HepG2 (cell line): ENCODE results near the gene TMEM62. TPM values are rescaled to one million over a fixed set of nuclear protein-coding genes. Genes with fewer than 3 reads are reported as not detected.
A peak's percentile ranks its signal among the peaks of the same experiment; 100 is the strongest.

ENCODE experiments used
- ATAC-seq: fragments of 200-7000 bp; cut with Tn5 transposase; 3 replicates; pipeline ENCODE4 v1.9.1; 2020; ENCODE audit warnings: mild to moderate bottlenecking, moderate library complexity
- BruUV-seq: library from RNA; stranded (reverse); fragments of 400-500 nt; replicated peaks from 2 replicates; lab custom pipeline; 2021; lab: Mats Ljungman, UMichigan
- CTCF ChIA-PET: fragments of 300-600 bp; formaldehyde crosslinking; extraction: SDS; loops from one replicate; lab custom pipeline; 2021; ENCODE audit warnings: low total read pairs, inconsistent platforms, low intra/inter-chr PET ratio; lab: Yijun Ruan, JAX
- POLR2A ChIA-PET: fragments of 350-600 bp; sonication (Branson Sonifier 250); formaldehyde crosslinking; loops from one replicate; lab custom pipeline; 2020; ENCODE audit warnings: antibody characterized with exemption, inconsistent platforms; lab: Yijun Ruan, JAX
- DNase-seq: peaks from one replicate; pipeline ENCODE4 v3.0.0-alpha.2; 2015; ENCODE audit warnings: low spot score
- FAIRE-seq: peaks from 3 replicates; lab custom pipeline; 2011; peaks lifted over from hg19 to GRCh38; lab: Jason Lieb, UNC
- H2AFZ ChIP-seq: one replicate; pipeline ENCODE4 v1.6.1; 2011; ENCODE audit warnings: low read length, inconsistent platforms
- H3K27ac ChIP-seq: fragments of 300-600 bp; 3 replicates; pipeline ENCODE4 v1.8.0; 2011; ENCODE audit warnings: mixed run types, mild to moderate bottlenecking, mixed read lengths, low read length, inconsistent platforms; ENCODE audit not compliant: insufficient read depth; ENCODE audit errors: extremely low read length
- H3K27me3 ChIP-seq, 2 experiments: fragments of 200-600 bp in 1 of 2; 2 replicates in 1 of 2; 3 replicates in 1 of 2; pipeline versions ENCODE4 v1.6.0 to v1.8.0; 2011; ENCODE audit warnings: low read length in 2 of 2, mild to moderate bottlenecking in 2 of 2, moderate library complexity in 2 of 2, inconsistent platforms in 1 of 2; ENCODE audit not compliant: insufficient read depth in 2 of 2, control insufficient read depth in 1 of 2
- H3K36me3 ChIP-seq, 2 experiments: fragments of 200-600 bp in 1 of 2; replicated peaks in 1 of 2; 2 replicates in 1 of 2; 3 replicates in 1 of 2; pipeline versions ENCODE4 v1.5.1 to v1.8.0; 2011; ENCODE audit warnings: low read length in 2 of 2, inconsistent platforms in 1 of 2; ENCODE audit not compliant: insufficient read depth in 2 of 2, control insufficient read depth in 1 of 2
- H3K4me1 ChIP-seq: 2 replicates; pipeline ENCODE4 v1.5.1; 2012; ENCODE audit warnings: low read length, inconsistent platforms; ENCODE audit not compliant: insufficient read depth
- H3K4me2 ChIP-seq: 2 replicates; pipeline ENCODE4 v1.6.0; 2011; ENCODE audit warnings: low read depth, low read length, inconsistent platforms
- H3K4me3 ChIP-seq, 3 experiments: fragments of 200-600 bp in 1 of 3; sonication (generic), shearing (Covaris generic) in 1 of 3; replicated peaks in 1 of 3; 2 replicates each; pipeline ENCODE4 v1.5.1; 2011 to 2016; ENCODE audit warnings: low read length in 3 of 3, inconsistent platforms in 2 of 3, low read depth in 2 of 3, mild to moderate bottlenecking in 2 of 3, control low read depth in 1 of 3, mixed read lengths in 1 of 3; ENCODE audit not compliant: insufficient read depth in 1 of 3
- H3K79me2 ChIP-seq: one replicate; pipeline ENCODE4 v1.6.1; 2011; ENCODE audit warnings: low read length, inconsistent platforms; ENCODE audit not compliant: insufficient read depth
- H3K9ac ChIP-seq: 2 replicates; pipeline ENCODE4 v1.6.0; 2011; ENCODE audit warnings: mild to moderate bottlenecking, low read depth, low read length, inconsistent platforms; ENCODE audit not compliant: insufficient read depth
- H3K9me3 ChIP-seq: 2 replicates; pipeline ENCODE4 v1.5.1; 2012; ENCODE audit warnings: mild to moderate bottlenecking, low read length
- H4K20me1 ChIP-seq: 2 replicates; pipeline ENCODE4 v1.6.0; 2011; ENCODE audit warnings: inconsistent platforms, mild to moderate bottlenecking, low read length, moderate library complexity; ENCODE audit not compliant: insufficient read depth
- GLI4 ChIP-seq: sonication (generic); formaldehyde crosslinking; IDR thresholded peaks from 2 replicates; pipeline ENCODE4 v1.5.1; 2020; ENCODE audit warnings: missing genetic modification reagents, mild to moderate bottlenecking, moderate library complexity, borderline replicate concordance
- HNRNPK ChIP-seq: fragments of 200-400 bp; formaldehyde crosslinking; IDR thresholded peaks from 2 replicates; pipeline ENCODE4 v1.6.1; 2018; ENCODE audit warnings: low read length, low read depth, moderate library complexity, mild to moderate bottlenecking; ENCODE audit not compliant: poor library complexity, severe bottlenecking
- SETDB1 ChIP-seq: sonication (generic); formaldehyde crosslinking; IDR thresholded peaks from 2 replicates; pipeline ENCODE4 v1.5.1; 2020; ENCODE audit warnings: missing genetic modification reagents, mild to moderate bottlenecking, borderline replicate concordance
- SMC3 ChIP-seq: IDR thresholded peaks from 2 replicates; pipeline ENCODE4 v1.6.1; 2011; ENCODE audit warnings: low read length, improper control_type of control experiment
- SMYD3 ChIP-seq: sonication (generic); formaldehyde crosslinking; IDR thresholded peaks from 2 replicates; pipeline ENCODE4 v1.8.1; 2023; ENCODE audit warnings: mild to moderate bottlenecking, missing genetic modification reagents
- ZNF629 ChIP-seq: sonication (generic); formaldehyde crosslinking; conservative IDR thresholded peaks from 2 replicates; pipeline ENCODE4 v1.5.0; 2020; ENCODE audit warnings: missing genetic modification reagents
- ZNF652 ChIP-seq: IDR thresholded peaks from 2 replicates; pipeline ENCODE4 v1.6.1; 2016; ENCODE audit warnings: low read depth, borderline replicate concordance
- ZNF7 ChIP-seq: IDR thresholded peaks from 2 replicates; pipeline ENCODE4 v1.6.1; 2016; ENCODE audit warnings: missing biosample characterization, missing genetic modification reagents
- WGBS: methylation state at CpG from one replicate; pipeline ENCODE4 v1.1.6; 2017; ENCODE audit warnings: low lambda C conversion rate; 5-methylcytosine and 5-hydroxymethylcytosine counted together
- in situ Hi-C: cut with HindIII; loops from 2 replicates; pipeline ENCODE4 v1.10.0; 2017; ENCODE audit warnings: low pct_unique_long_range_greater_than_20kb; ENCODE audit not compliant: extremely low pct_ligation_motif_present
- intact Hi-C: fragments of 100-400 bp; cut with micrococcal nuclease; formaldehyde crosslinking; loops from one replicate; pipeline ENCODE4 v1.10.0; 2022; ENCODE audit not compliant: unreplicated experiment
- polyA plus RNA-seq, 8 experiments: library from polyadenylated mRNA; depleted of rRNA in 3 of 8; stranded (reverse) in 7 of 8; unstranded in 1 of 8; fragments of >200 nt; fragmentation: Illumina TruSeq in 4 of 8; extraction: Trizol in 4 of 8; gene quantifications; 2 replicates each; pipeline versions ENCODE4 v1.2.1 to v1.2.3, GENCODE V29; 2011 to 2016; ENCODE audit warnings: low read depth in 4 of 8, missing spikeins in 1 of 8, mixed read lengths in 1 of 8; ENCODE audit not compliant: insufficient read depth in 1 of 8
- total RNA-seq, 5 experiments: library from RNA; depleted of rRNA; stranded (reverse); fragments of >200 nt; fragmentation: Illumina TruSeq; extraction: Trizol; gene quantifications; 2 replicates each; pipeline ENCODE4 v1.2.3, GENCODE V29; 2016; ENCODE audit warnings: low read depth in 1 of 5
- TF ChIP-seq, protein P1 (sequence below): sonication (generic); formaldehyde crosslinking; IDR thresholded peaks from 2 replicates; pipeline ENCODE4 v1.9.0; 2021; ENCODE audit warnings: missing genetic modification reagents, borderline replicate concordance
- TF ChIP-seq, protein P2 (sequence below): IDR thresholded peaks from 2 replicates; pipeline ENCODE4 v1.4.0; 2020; ENCODE audit warnings: mild to moderate bottlenecking, missing genetic modification reagents
- TF ChIP-seq, protein P3 (sequence below): sonication (generic); formaldehyde crosslinking; conservative IDR thresholded peaks from 2 replicates; pipeline ENCODE4 v1.4.0; 2020; ENCODE audit warnings: mild to moderate bottlenecking, missing genetic modification reagents, moderate library complexity
- TF ChIP-seq, protein P4 (sequence below): sonication (generic); formaldehyde crosslinking; IDR thresholded peaks from 2 replicates; pipeline ENCODE4 v1.4.0; 2020; ENCODE audit warnings: missing genetic modification reagents, borderline replicate concordance

The TMEM62 gene
- total and polyA plus RNA-seq, 2 of the 13 experiments (the other 11 are each of a cell fraction or from before 2014, with no cell fraction given): 14.2 to 20.9 TPM

DNA sequence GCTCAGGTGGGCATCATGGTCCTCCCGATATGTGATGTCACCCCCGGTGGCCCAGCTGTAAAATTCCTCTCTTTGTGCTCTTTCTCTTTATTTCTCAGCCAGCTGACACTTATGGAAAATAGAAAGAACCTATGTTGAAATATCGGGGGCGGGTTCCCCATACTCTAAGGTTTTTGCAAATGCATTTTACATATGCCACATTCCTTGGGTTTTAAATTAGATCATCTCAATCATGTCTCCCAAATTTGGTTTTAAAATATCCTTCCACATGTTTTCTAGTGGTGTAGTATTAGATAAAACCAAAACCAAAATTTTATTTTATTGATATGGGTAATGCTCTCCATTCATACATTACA, 4.4 kb upstream of the TMEM62 start:
- 34% methylated on average over 4 of the region's 4 CpGs for WGBS
- Histone ChIP-seq H3K79me2 (peaks cover 2% of the 10 kb centered on the region), H3K27me3 (no peaks in the 10 kb centered on the region; a peak in 1 of 5 replicates), H3K4me2 (peak overlapping the region; percentile 40; the same call in 1 of the 2 replicates), H3K4me1 (peaks cover 65% of the 10 kb centered on the region), H3K36me3 (no peaks in the 10 kb centered on the region), H3K27ac (no peak overlapping the region), H4K20me1 (no peaks in the 10 kb centered on the region), H3K4me3 (no peak overlapping the region), H3K9me3 (peaks cover 5% of the 10 kb centered on the region; the same call in 1 of the 2 replicates), H2AFZ (no peak overlapping the region), H3K9ac (no peak overlapping the region)
- ATAC-seq (no peak), DNase-seq (no peak), FAIRE-seq (no peak)
- intact Hi-C loops (no loop called here), in situ Hi-C loops (no loop called here)
- BruUV-seq: no TSS peak
- ChIA-PET POLR2A (no interaction called here), CTCF (no interaction called here)
- TF ChIP-seq ZNF7 (CRISPR knock-in tag): no peak
- TF ChIP-seq, protein P1, sequence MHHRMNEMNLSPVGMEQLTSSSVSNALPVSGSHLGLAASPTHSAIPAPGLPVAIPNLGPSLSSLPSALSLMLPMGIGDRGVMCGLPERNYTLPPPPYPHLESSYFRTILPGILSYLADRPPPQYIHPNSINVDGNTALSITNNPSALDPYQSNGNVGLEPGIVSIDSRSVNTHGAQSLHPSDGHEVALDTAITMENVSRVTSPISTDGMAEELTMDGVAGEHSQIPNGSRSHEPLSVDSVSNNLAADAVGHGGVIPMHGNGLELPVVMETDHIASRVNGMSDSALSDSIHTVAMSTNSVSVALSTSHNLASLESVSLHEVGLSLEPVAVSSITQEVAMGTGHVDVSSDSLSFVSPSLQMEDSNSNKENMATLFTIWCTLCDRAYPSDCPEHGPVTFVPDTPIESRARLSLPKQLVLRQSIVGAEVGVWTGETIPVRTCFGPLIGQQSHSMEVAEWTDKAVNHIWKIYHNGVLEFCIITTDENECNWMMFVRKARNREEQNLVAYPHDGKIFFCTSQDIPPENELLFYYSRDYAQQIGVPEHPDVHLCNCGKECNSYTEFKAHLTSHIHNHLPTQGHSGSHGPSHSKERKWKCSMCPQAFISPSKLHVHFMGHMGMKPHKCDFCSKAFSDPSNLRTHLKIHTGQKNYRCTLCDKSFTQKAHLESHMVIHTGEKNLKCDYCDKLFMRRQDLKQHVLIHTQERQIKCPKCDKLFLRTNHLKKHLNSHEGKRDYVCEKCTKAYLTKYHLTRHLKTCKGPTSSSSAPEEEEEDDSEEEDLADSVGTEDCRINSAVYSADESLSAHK (CRISPR knock-in tag): no peak
- no peak for TF ChIP-seq HNRNPK
- TF ChIP-seq, protein P2, sequence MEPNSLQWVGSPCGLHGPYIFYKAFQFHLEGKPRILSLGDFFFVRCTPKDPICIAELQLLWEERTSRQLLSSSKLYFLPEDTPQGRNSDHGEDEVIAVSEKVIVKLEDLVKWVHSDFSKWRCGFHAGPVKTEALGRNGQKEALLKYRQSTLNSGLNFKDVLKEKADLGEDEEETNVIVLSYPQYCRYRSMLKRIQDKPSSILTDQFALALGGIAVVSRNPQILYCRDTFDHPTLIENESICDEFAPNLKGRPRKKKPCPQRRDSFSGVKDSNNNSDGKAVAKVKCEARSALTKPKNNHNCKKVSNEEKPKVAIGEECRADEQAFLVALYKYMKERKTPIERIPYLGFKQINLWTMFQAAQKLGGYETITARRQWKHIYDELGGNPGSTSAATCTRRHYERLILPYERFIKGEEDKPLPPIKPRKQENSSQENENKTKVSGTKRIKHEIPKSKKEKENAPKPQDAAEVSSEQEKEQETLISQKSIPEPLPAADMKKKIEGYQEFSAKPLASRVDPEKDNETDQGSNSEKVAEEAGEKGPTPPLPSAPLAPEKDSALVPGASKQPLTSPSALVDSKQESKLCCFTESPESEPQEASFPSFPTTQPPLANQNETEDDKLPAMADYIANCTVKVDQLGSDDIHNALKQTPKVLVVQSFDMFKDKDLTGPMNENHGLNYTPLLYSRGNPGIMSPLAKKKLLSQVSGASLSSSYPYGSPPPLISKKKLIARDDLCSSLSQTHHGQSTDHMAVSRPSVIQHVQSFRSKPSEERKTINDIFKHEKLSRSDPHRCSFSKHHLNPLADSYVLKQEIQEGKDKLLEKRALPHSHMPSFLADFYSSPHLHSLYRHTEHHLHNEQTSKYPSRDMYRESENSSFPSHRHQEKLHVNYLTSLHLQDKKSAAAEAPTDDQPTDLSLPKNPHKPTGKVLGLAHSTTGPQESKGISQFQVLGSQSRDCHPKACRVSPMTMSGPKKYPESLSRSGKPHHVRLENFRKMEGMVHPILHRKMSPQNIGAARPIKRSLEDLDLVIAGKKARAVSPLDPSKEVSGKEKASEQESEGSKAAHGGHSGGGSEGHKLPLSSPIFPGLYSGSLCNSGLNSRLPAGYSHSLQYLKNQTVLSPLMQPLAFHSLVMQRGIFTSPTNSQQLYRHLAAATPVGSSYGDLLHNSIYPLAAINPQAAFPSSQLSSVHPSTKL: peak; percentile 1; the same call in 1 of the 2 replicates
- TF ChIP-seq SMYD3 (CRISPR knock-in tag): no peak
- TF ChIP-seq, protein P3, sequence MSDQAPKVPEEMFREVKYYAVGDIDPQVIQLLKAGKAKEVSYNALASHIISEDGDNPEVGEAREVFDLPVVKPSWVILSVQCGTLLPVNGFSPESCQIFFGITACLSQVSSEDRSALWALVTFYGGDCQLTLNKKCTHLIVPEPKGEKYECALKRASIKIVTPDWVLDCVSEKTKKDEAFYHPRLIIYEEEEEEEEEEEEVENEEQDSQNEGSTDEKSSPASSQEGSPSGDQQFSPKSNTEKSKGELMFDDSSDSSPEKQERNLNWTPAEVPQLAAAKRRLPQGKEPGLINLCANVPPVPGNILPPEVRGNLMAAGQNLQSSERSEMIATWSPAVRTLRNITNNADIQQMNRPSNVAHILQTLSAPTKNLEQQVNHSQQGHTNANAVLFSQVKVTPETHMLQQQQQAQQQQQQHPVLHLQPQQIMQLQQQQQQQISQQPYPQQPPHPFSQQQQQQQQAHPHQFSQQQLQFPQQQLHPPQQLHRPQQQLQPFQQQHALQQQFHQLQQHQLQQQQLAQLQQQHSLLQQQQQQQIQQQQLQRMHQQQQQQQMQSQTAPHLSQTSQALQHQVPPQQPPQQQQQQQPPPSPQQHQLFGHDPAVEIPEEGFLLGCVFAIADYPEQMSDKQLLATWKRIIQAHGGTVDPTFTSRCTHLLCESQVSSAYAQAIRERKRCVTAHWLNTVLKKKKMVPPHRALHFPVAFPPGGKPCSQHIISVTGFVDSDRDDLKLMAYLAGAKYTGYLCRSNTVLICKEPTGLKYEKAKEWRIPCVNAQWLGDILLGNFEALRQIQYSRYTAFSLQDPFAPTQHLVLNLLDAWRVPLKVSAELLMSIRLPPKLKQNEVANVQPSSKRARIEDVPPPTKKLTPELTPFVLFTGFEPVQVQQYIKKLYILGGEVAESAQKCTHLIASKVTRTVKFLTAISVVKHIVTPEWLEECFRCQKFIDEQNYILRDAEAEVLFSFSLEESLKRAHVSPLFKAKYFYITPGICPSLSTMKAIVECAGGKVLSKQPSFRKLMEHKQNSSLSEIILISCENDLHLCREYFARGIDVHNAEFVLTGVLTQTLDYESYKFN (CRISPR knock-in tag): 0 out of 2 replicates have a peak, but pooled peaks have one; percentile 7
- TF ChIP-seq, protein P4, sequence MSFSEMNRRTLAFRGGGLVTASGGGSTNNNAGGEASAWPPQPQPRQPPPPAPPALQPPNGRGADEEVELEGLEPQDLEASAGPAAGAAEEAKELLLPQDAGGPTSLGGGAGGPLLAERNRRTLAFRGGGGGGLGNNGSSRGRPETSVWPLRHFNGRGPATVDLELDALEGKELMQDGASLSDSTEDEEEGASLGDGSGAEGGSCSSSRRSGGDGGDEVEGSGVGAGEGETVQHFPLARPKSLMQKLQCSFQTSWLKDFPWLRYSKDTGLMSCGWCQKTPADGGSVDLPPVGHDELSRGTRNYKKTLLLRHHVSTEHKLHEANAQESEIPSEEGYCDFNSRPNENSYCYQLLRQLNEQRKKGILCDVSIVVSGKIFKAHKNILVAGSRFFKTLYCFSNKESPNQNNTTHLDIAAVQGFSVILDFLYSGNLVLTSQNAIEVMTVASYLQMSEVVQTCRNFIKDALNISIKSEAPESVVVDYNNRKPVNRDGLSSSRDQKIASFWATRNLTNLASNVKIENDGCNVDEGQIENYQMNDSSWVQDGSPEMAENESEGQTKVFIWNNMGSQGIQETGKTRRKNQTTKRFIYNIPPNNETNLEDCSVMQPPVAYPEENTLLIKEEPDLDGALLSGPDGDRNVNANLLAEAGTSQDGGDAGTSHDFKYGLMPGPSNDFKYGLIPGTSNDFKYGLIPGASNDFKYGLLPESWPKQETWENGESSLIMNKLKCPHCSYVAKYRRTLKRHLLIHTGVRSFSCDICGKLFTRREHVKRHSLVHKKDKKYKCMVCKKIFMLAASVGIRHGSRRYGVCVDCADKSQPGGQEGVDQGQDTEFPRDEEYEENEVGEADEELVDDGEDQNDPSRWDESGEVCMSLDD (CRISPR knock-in tag): no peak
- no peak for TF ChIP-seq ZNF629 (CRISPR knock-in tag)
- TF ChIP-seq SETDB1 (CRISPR knock-in tag): no peak
- TF ChIP-seq GLI4: no peak
- no peak for TF ChIP-seq SMC3
- no peak for TF ChIP-seq ZNF652
